ENCODE results near the gene SPRR2A. TPM values are rescaled to one million over a fixed set of nuclear protein-coding genes. Genes with fewer than 3 reads are reported as not detected.

SPRR2A gene
- total RNA-seq, 4 donors from 2014 or later: 2.5 TPM; not detected in 3

DNA sequence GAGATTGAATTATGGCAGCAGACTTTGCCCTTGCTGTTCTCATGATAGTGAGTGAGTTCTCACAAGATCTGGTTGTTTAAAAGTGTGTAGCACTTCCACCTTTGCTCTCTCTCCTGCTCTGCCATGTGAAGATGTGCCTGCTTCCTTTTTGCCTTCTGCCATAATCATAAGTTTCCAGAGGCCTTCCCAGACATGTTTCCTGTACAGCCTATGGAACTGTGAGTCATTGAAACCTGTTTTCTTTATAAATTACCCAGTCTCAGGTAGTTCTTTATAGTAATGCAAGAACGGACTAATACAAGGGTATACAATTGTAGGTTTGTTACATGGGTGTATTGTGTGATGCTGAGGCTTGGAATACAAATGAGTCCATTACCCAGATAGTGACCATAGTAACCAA lies 22.1 kb downstream of the SPRR2A start:
- intact Hi-C loops (cut with DNase I): no loop called here
- H3K9me3 ChIP-seq: no peaks in the 10 kb centered on the region
- H3K4me1 ChIP-seq: no peaks in the 10 kb centered on the region
- H3K27me3 ChIP-seq: no peaks in the 10 kb centered on the region
- no peak for DNase-seq (ENCODE audit: extremely low spot score)
- 94% methylated on average over 1 of the region's 1 CpG for WGBS
- H3K27ac ChIP-seq (replicated peaks in 1 of 4): no peak overlapping the region
- H3K4me3 ChIP-seq: no peak overlapping the region
- TF ChIP-seq POLR2A (IDR thresholded peaks at IDR 0.05; ENCODE audit: low read depth) (no peak), POLR2AphosphoS5 (IDR thresholded peaks at IDR 0.05) (no peak), EP300 (IDR thresholded peaks at IDR 0.05) (no peak)
- TF ChIP-seq, protein P1, sequence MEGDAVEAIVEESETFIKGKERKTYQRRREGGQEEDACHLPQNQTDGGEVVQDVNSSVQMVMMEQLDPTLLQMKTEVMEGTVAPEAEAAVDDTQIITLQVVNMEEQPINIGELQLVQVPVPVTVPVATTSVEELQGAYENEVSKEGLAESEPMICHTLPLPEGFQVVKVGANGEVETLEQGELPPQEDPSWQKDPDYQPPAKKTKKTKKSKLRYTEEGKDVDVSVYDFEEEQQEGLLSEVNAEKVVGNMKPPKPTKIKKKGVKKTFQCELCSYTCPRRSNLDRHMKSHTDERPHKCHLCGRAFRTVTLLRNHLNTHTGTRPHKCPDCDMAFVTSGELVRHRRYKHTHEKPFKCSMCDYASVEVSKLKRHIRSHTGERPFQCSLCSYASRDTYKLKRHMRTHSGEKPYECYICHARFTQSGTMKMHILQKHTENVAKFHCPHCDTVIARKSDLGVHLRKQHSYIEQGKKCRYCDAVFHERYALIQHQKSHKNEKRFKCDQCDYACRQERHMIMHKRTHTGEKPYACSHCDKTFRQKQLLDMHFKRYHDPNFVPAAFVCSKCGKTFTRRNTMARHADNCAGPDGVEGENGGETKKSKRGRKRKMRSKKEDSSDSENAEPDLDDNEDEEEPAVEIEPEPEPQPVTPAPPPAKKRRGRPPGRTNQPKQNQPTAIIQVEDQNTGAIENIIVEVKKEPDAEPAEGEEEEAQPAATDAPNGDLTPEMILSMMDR (IDR thresholded peaks at IDR 0.05): no peak
- H3K36me3 ChIP-seq: no peaks in the 10 kb centered on the region

DNA sequence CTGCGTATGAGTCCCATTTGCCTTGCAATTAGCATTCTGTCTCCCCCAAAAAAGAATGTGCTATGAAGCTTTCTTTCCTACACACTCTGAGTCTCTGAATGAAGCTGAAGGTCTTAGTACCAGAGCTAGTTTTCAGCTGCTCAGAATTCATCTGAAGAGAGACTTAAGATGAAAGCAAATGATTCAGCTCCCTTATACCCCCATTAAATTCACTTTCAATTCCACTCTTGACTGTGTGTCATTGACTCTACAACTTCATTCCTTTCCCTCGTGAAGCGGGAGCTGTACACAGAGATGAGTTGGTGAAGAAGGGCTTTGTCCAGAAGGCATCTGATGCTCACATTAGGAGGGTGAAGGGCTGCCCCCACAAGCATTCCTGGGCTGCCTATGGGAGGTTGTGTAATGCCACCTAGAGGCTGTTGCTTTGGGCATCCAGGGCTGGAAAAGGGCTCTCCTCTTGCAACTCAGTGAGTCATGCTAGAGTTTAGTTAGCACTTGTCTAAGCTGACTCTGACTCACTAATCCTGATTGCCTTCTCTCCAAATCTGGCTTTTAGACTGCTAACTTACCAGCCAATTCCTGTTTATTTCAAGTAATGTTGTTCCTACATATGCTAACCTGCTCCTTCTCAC lies 24.5 kb downstream of the SPRR2A start:
- DNase-seq (ENCODE audit: extremely low spot score): no peak
- Histone ChIP-seq H3K27me3 (no peaks in the 10 kb centered on the region), H3K27ac (replicated peaks in 1 of 4) (no peak overlapping the region), H3K9me3 (no peaks in the 10 kb centered on the region), H3K4me3 (no peak overlapping the region), H3K4me1 (no peaks in the 10 kb centered on the region), H3K36me3 (no peaks in the 10 kb centered on the region)
- intact Hi-C loops (cut with DNase I): no loop called here
- TF ChIP-seq POLR2A (IDR thresholded peaks at IDR 0.05; ENCODE audit: low read depth): no peak
- TF ChIP-seq EP300 (IDR thresholded peaks at IDR 0.05): no peak
- TF ChIP-seq POLR2AphosphoS5 (IDR thresholded peaks at IDR 0.05): no peak
- TF ChIP-seq, protein P1 (IDR thresholded peaks at IDR 0.05): no peak
- 45% methylated on average over 3 of the region's 3 CpGs for WGBS

DNA sequence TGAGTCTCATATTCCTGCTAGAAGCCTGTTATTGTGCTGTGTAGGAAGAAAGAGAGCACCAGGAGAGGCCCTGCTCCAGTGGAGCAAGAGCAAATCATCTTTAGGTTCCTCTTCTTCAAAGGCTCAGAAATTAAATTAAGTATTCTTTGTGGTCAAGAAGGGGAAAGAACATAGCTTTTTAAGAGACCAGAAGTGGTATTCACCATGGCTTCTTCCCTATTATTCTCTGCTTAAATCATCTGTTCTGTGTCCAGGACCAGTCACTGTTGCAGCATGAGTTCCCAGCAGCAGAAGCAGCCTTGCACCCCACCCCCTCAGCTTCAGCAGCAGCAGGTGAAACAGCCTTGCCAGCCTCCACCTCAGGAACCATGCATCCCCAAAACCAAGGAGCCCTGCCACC lies 25.2 kb downstream of the SPRR2A start:
- no peaks in the 10 kb centered on the region for H3K4me1 ChIP-seq
- no peaks in the 10 kb centered on the region for H3K9me3 ChIP-seq
- no peaks in the 10 kb centered on the region for H3K27me3 ChIP-seq
- H3K4me3 ChIP-seq: no peak overlapping the region
- no peak for DNase-seq (ENCODE audit: extremely low spot score)
- TF ChIP-seq, protein P1 (IDR thresholded peaks at IDR 0.05): no peak
- TF ChIP-seq EP300 (IDR thresholded peaks at IDR 0.05) (no peak), POLR2AphosphoS5 (IDR thresholded peaks at IDR 0.05) (no peak), POLR2A (IDR thresholded peaks at IDR 0.05; ENCODE audit: low read depth) (no peak)
- intact Hi-C loops (cut with DNase I): no loop called here
- H3K36me3 ChIP-seq: no peaks in the 10 kb centered on the region
- no peak overlapping the region for H3K27ac ChIP-seq (replicated peaks in 1 of 4)

DNA sequence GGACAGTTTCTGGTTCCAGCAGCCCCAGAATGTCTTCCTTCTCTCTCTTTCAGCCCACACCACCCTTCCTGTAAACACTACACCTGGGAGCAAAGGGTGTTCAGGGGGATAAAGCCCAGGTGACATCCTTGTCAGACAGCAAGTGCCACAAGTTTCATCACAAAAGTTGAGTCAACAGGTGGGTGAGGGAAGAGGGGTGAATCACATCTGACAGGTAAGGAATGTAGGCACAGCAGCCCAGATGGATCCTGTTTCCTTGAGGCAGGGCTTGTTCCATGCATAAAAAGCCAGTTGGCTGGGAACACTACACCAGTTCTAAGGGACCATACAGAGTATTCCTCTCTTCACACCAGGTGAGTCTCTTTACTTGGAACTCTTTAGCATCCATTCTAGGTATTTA lies 26.4 kb downstream of the SPRR2A start, which contains the start of gene SPRR1B:
SPRR1B (plus strand) TSS at position 309 of the 400 bp plus-strand sequence. CDS start 1,143 bp downstream, outside the sequence.
- intact Hi-C loops (cut with DNase I): no loop called here
- H3K4me1 ChIP-seq: no peaks in the 10 kb centered on the region

More for the DNA sequence above, 26.4 kb downstream of the SPRR2A start, which contains the start of gene SPRR1B:
- TF ChIP-seq POLR2A (IDR thresholded peaks at IDR 0.05; ENCODE audit: low read depth): no peak
- TF ChIP-seq, protein P1 (IDR thresholded peaks at IDR 0.05): no peak
- no peak for TF ChIP-seq POLR2AphosphoS5 (IDR thresholded peaks at IDR 0.05)
- TF ChIP-seq EP300 (IDR thresholded peaks at IDR 0.05): no peak
- no peak within 1 kb of the TSS for H3K27ac ChIP-seq (replicated peaks in 1 of 4)
- no peaks in the 10 kb centered on the region for H3K9me3 ChIP-seq
- no peak within 1 kb of the TSS for H3K4me3 ChIP-seq
- no peaks in the 10 kb centered on the region for H3K36me3 ChIP-seq
- no peaks in the 10 kb centered on the region for H3K27me3 ChIP-seq
- DNase-seq (ENCODE audit: extremely low spot score): no peak

Data from esophagus muscularis mucosa (tissue), 4 donors.